Sigmoid colon (tissue), 7 donors: Measurements from ENCODE around the gene TEKT5. TPM values are rescaled to one million over a fixed set of nuclear protein-coding genes. Genes with fewer than 3 reads are reported as not detected.

Source experiments
- DNase-seq: peaks from one replicate; pipeline ENCODE4 v3.0.0-alpha.2; 2019
- H3K27ac ChIP-seq, 4 donors: fragments of 200-600 bp; sonication (generic); one replicate each; pipeline ENCODE4 v1.5.1; 2016 to 2019; ENCODE audit warnings: mild to moderate bottlenecking in 1 of 4
- H3K27me3 ChIP-seq, 3 donors: fragments of 200-600 bp; sonication (generic); one replicate each; pipeline ENCODE4 v1.5.1; 2019; ENCODE audit warnings: mild to moderate bottlenecking in 1 of 3
- H3K36me3 ChIP-seq, 4 donors: fragments of 200-600 bp; sonication (generic); one replicate each; pipeline ENCODE4 v1.5.1; 2016 to 2019
- H3K4me1 ChIP-seq, 4 donors: fragments of 200-600 bp; sonication (generic); one replicate each; pipeline ENCODE4 v1.5.1; 2017 to 2019
- H3K4me3 ChIP-seq, 4 donors: fragments of 200-600 bp; sonication (generic); one replicate each; pipeline ENCODE4 v1.5.1; 2017 to 2019; ENCODE audit warnings: mild to moderate bottlenecking in 2 of 4, moderate library complexity in 1 of 4
- H3K9me3 ChIP-seq, 4 donors: fragments of 200-600 bp in 3 of 4; sonication (generic) in 3 of 4; one replicate each; pipeline versions ENCODE4 v1.5.1 to v1.6.1; 2013 to 2019
- EP300 ChIP-seq, 4 donors: sonication (generic); formaldehyde crosslinking; IDR thresholded peaks; one replicate each; pipeline ENCODE4 v1.6.1; 2017; ENCODE audit warnings: antibody characterized with exemption in 4 of 4
- POLR2A ChIP-seq, 2 donors: fragments of 450-650 bp; IDR thresholded peaks; one replicate each; pipeline ENCODE4 v1.6.1; 2016; ENCODE audit warnings: antibody characterized with exemption in 2 of 2, mild to moderate bottlenecking in 2 of 2, moderate library complexity in 2 of 2
- POLR2AphosphoS5 ChIP-seq, 4 donors: sonication (generic); formaldehyde crosslinking; IDR thresholded peaks; one replicate each; pipeline ENCODE4 v1.6.1; 2017; ENCODE audit warnings: antibody characterized with exemption in 4 of 4
- WGBS, 2 donors: extraction: QIAGEN DNeasy Blood & Tissue Kit; methylation state at CpG; one replicate each; pipeline ENCODE4 v1.1.7; 2013; 5-methylcytosine and 5-hydroxymethylcytosine counted together
- intact Hi-C: fragments of 100-400 bp; cut with DNase I; formaldehyde crosslinking; loops from one replicate; pipeline ENCODE4 v1.15.1; 2023
- polyA plus RNA-seq, 3 donors: library from polyadenylated mRNA; stranded (reverse); fragments of 200-250 nt; gene quantifications; one replicate each; pipeline ENCODE4 v1.2.3, GENCODE V29; 2013
- total RNA-seq, 4 donors: library from RNA; depleted of rRNA; stranded (reverse); fragments of >200 nt; gene quantifications; one replicate each; pipeline ENCODE4 v1.1.0, GENCODE V29; 2016
- TF ChIP-seq, protein P1 (sequence below), 4 experiments: fragments of 450-650 bp in 3 of 4; fragments of 200-600 bp in 1 of 4; IDR thresholded peaks; one replicate each; pipeline ENCODE4 v1.5.1; 2016 to 2019; ENCODE audit warnings: antibody characterized with exemption in 4 of 4, mild to moderate bottlenecking in 3 of 4, moderate library complexity in 2 of 4
- donor health status: healthy with polysubstance abuse.
- donor health status: Bipolar disorder and iron deficiency.
- donor health status: healthy.

Gene TEKT5
- total and polyA plus RNA-seq, 7 donors: 0.09 to 2.1 (median 0.83) TPM; not detected in 4

- Histone ChIP-seq H3K9me3 (no peaks in the 10 kb centered on the region), H3K4me1 (no peaks in the 10 kb centered on the region), H3K27me3 (no peaks in the 10 kb centered on the region), H3K4me3 (no peak overlapping the region), H3K36me3 (no peaks in the 10 kb centered on the region), H3K27ac (no peak overlapping the region)
- WGBS, 2 donors: 92 to 96% methylated on average over 2 of the region's 2 CpGs
- no peak for DNase-seq
- intact Hi-C loops: no loop called here
- TF ChIP-seq EP300 (IDR thresholded peaks at IDR 0.05) (no peak), POLR2A (IDR thresholded peaks at IDR 0.05) (no peak), POLR2AphosphoS5 (IDR thresholded peaks at IDR 0.05) (no peak)
- TF ChIP-seq, protein P1, sequence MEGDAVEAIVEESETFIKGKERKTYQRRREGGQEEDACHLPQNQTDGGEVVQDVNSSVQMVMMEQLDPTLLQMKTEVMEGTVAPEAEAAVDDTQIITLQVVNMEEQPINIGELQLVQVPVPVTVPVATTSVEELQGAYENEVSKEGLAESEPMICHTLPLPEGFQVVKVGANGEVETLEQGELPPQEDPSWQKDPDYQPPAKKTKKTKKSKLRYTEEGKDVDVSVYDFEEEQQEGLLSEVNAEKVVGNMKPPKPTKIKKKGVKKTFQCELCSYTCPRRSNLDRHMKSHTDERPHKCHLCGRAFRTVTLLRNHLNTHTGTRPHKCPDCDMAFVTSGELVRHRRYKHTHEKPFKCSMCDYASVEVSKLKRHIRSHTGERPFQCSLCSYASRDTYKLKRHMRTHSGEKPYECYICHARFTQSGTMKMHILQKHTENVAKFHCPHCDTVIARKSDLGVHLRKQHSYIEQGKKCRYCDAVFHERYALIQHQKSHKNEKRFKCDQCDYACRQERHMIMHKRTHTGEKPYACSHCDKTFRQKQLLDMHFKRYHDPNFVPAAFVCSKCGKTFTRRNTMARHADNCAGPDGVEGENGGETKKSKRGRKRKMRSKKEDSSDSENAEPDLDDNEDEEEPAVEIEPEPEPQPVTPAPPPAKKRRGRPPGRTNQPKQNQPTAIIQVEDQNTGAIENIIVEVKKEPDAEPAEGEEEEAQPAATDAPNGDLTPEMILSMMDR (IDR thresholded peaks at IDR 0.05): no peak
These were observed 62.8 kb downstream of the TEKT5 start for GRCh38 chr16:10631886-10632285.

DNA sequence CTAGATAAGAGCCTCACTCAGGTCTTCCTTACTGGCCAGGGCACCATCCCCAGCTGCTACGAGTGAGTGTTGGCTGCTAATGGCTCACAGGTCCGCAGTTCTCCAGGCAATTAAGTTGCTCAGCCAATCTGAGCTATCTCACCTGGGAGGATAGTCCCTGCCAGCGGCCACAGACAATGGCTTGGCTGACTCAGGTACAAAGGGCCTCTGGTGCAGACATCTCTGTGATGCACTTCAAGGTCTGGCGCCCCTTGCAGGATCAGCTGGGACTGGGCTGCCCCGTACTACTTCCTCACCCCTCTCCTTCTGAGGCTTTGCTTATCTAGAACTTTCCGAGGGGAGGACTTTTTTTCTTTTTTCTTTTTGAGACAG, 65.2 kb downstream of the TEKT5 start:
- Histone ChIP-seq H3K27me3 (no peaks in the 10 kb centered on the region), H3K4me3 (no peak overlapping the region), H3K9me3 (no peaks in the 10 kb centered on the region), H3K4me1 (no peaks in the 10 kb centered on the region), H3K27ac (no peak overlapping the region), H3K36me3 (no peaks in the 10 kb centered on the region)
- WGBS, 2 donors: 26 to 59% methylated on average over 6 of the region's 6 CpGs
- DNase-seq: no peak
- TF ChIP-seq, protein P1 (IDR thresholded peaks at IDR 0.05): no peak
- TF ChIP-seq POLR2AphosphoS5 (IDR thresholded peaks at IDR 0.05): no peak
- TF ChIP-seq POLR2A (IDR thresholded peaks at IDR 0.05): no peak
- no peak for TF ChIP-seq EP300 (IDR thresholded peaks at IDR 0.05)
- intact Hi-C loops: no loop called here

GRCh38 chr16:10625595-10626357, 69.0 kb downstream of the TEKT5 start:
- Histone ChIP-seq H3K27ac (no peak overlapping the region), H3K4me1 (no peaks in the 10 kb centered on the region), H3K9me3 (no peaks in the 10 kb centered on the region), H3K27me3 (no peaks in the 10 kb centered on the region), H3K4me3 (no peak overlapping the region), H3K36me3 (no peaks in the 10 kb centered on the region)
- 71 to 80% methylated on average over 12 of the region's 12 CpGs for WGBS, 2 donors
- TF ChIP-seq, protein P1 (IDR thresholded peaks at IDR 0.05): no peak
- no peak for TF ChIP-seq EP300 (IDR thresholded peaks at IDR 0.05)
- no peak for TF ChIP-seq POLR2A (IDR thresholded peaks at IDR 0.05)
- TF ChIP-seq POLR2AphosphoS5 (IDR thresholded peaks at IDR 0.05): no peak
- DNase-seq: no peak
- intact Hi-C loops: no loop called here

GRCh38 chr16:10624527-10624926, 70.2 kb downstream of the TEKT5 start:
- no peaks in the 10 kb centered on the region for H3K36me3 ChIP-seq
- DNase-seq: no peak
- intact Hi-C loops: no loop called here
- H3K27me3 ChIP-seq: no peaks in the 10 kb centered on the region
- no peak overlapping the region for H3K27ac ChIP-seq
- H3K4me3 ChIP-seq: no peak overlapping the region
- no peaks in the 10 kb centered on the region for H3K9me3 ChIP-seq
- WGBS, 2 donors: 71 to 86% methylated on average over 6 of the region's 6 CpGs
- TF ChIP-seq, protein P1 (IDR thresholded peaks at IDR 0.05): no peak
- TF ChIP-seq POLR2AphosphoS5 (IDR thresholded peaks at IDR 0.05) (no peak), POLR2A (IDR thresholded peaks at IDR 0.05) (no peak), EP300 (IDR thresholded peaks at IDR 0.05) (no peak)
- peaks cover 0 to 4% (median 3%) of the 10 kb centered on the region in 4 donors for H3K4me1 ChIP-seq
